HT-29 (cell line): Measurements from ENCODE around the gene NPAS3. TPM values are rescaled to one million over a fixed set of nuclear protein-coding genes. Genes with fewer than 3 reads are reported as not detected.

Experiments used
- DNase-seq: peaks from one replicate; pipeline ENCODE4 v3.0.0-alpha.2; 2015; ENCODE audit warnings: low spot score
- total RNA-seq: library from RNA; depleted of rRNA; stranded (reverse); fragments of >200 nt; shearing (Covaris generic); gene quantifications from 2 replicates; pipeline ENCODE4 v1.2.3, GENCODE V29; 2014

Gene NPAS3
- total RNA-seq, 1 experiment from 2014 or later, result not detected

- no peak for DNase-seq
These were observed 871.6 kb downstream of the NPAS3 start for GRCh38 chr14:33810308-33810707.

- DNase-seq, result no peak
These were observed 873.0 kb downstream of the NPAS3 start for GRCh38 chr14:33811721-33812120.

- no peak for DNase-seq
These were observed 873.5 kb downstream of the NPAS3 start for GRCh38 chr14:33812181-33812580.

- no peak for DNase-seq
These were observed 873.9 kb downstream of the NPAS3 start for GRCh38 chr14:33812601-33813000.

GRCh38 chr14:33814010-33814409, 875.3 kb downstream of the NPAS3 start:
- DNase-seq, result no peak

GRCh38 chr14:33833706-33834465, 895.2 kb downstream of the NPAS3 start:
- DNase-seq, result no peak

GRCh38 chr14:33834466-33835260, 896.0 kb downstream of the NPAS3 start:
- no peak for DNase-seq

GRCh38 chr14:33835261-33835655, 896.6 kb downstream of the NPAS3 start:
- no peak for DNase-seq

GRCh38 chr14:33835677-33836076, 897.0 kb downstream of the NPAS3 start:
- DNase-seq, result no peak

GRCh38 chr14:33836203-33836899, 897.7 kb downstream of the NPAS3 start:
- DNase-seq, result no peak

GRCh38 chr14:33836900-33837577, 898.4 kb downstream of the NPAS3 start:
- DNase-seq, result no peak

- DNase-seq, result no peak
These were observed 899.4 kb downstream of the NPAS3 start for GRCh38 chr14:33837943-33838683.

GRCh38 chr14:33839193-33840076, 900.8 kb downstream of the NPAS3 start:
- DNase-seq, result peak; percentile 52

GRCh38 chr14:33840797-33841196, 902.1 kb downstream of the NPAS3 start:
- DNase-seq, result no peak

GRCh38 chr14:33842299-33842698, 903.6 kb downstream of the NPAS3 start:
- peak; percentile 14 for DNase-seq

- no peak for DNase-seq
These were observed 905.4 kb downstream of the NPAS3 start for GRCh38 chr14:33844118-33844517.

GRCh38 chr14:33846100-33846824, 907.6 kb downstream of the NPAS3 start:
- DNase-seq, result no peak

GRCh38 chr14:33847066-33847465, 908.4 kb downstream of the NPAS3 start:
- DNase-seq, result no peak

GRCh38 chr14:33848009-33848408, 909.3 kb downstream of the NPAS3 start:
- DNase-seq, result no peak
